HG02938 (cell line): Measurements from ENCODE around the gene GGCX.
A peak's percentile ranks its signal among the peaks of the same experiment; 100 is the strongest.
"Not testable (repeated sequence)": the region's sequence is repeated elsewhere in the genome, so short reads cannot be mapped to it uniquely, and the experiment has no call there.

Experiments used
- ATAC-seq: cut with Tn5 transposase; IDR thresholded peaks from one replicate; pipeline ENCODE4 v1.9.1; 2021; ENCODE audit warnings: mild to moderate bottlenecking, moderate library complexity; ENCODE audit not compliant: unreplicated experiment

GGCX gene

DNA sequence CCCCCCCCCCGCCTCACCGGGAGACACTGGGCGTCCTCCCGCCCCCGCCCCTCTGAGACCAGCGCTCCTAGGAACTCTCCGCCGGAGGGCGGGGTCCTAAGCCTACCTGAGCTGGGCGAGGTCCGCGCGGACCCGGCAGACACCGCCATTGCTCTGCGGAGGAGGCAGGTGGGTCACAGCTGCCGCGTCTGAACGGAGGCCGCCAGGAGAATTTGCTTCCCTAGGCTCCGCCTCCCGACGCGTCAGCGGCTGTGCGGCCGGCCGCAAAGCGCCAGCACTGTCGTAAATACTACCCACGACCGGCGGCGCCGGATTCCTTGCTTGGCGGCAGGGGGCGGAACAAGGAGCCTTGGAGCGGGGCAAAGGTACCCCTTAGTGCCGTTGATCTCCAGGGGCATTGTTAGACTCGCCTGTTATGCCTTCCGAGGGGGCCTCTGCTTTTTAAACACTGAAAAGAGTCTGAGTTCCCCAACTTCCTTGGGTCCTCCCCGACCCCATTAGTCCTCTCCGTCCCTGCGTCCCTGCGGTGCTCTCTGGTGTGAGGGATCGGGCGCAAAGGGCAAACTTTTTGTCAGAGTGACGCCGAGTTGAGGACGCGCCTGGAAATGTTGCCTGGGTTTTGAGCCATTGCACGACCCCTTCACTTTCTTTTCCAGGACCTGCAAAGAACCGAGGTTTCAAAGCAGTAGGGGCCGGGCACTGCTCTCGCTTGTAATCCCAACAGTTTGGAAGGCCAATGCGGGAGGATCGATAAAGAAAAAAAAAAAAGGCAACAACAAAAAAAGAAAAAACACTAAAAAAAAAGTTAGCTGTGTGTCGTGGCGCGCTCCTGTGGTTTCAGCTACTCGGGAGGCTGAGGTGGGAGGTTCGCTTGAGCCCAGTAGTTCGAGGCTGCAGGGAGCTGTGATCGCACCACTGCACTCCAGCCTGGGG lies at the start of gene GGCX:
TSS of gene GGCX (minus strand) at position 214 of the 933 bp plus-strand sequence. CDS start at position 149, 65 bp downstream.
- ATAC-seq = peak; percentile 89

- ATAC-seq = no peak
These were observed 46.2 kb upstream of the GGCX start for GRCh38 chr2:85607268-85608215.

DNA sequence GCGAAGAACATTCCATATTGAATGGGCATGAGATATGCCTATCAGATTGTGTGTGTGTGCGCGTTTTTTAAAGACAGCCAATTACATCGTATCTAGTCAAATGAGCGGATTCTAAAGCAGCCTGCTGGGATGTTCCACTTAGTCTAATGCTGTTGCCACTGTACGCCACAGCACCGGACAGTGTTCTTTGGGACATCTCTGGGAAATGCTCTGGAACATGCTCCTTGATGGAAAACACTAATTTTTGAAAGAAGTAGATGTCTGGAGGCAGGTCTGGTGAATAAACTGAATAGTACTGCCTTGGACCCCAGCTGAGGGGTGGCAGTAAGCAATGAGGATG lies 44.8 kb upstream of the GGCX start:
- ATAC-seq = no peak

- ATAC-seq = no peak
These were observed 44.3 kb upstream of the GGCX start for GRCh38 chr2:85605406-85606115.

DNA sequence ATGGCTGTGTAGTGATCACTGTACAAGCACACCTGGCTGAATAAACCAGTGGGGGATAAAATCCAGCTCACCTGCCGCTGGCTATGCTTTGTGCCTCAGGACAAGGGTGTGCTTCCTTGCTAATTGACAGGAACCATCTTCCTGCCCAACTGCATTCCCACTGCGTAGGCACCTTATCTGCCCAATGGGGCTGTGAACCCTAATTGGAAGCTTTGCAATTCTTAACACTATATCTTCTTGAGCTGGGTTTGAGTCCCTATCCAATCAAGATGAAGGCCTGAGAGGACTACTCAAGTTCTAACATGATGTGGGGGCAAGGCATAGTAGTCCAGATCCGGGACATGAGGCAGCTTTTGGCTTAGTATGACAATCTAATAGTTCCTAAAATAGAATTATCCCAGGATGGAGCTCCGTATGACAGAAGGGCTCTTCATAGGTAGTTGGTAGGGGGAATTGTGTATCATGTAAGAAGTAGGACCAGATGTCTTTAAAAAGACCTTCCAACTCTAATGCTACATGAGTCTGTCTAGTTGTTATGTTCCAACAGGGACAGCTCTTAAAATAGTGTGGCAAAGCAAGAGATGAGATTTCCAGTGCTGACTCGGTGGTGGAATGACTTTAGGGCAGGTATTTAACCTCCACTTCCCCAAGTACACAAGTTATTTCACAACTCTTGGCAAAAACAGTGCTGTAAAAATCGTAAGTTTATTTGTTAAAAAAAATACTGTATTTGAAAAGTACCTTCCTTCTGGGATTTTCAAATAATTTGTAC lies 43.5 kb upstream of the GGCX start:
- ATAC-seq = no peak

GRCh38 chr2:85604133-85604444 lies 42.8 kb upstream of the GGCX start:
- not testable (repeated sequence) for ATAC-seq

- peak; percentile 89 for ATAC-seq
These were observed 41.4 kb upstream of the GGCX start, which contains the start of gene TMEM150A for GRCh38 chr2:85602476-85603234. TSS of gene TMEM150A (minus strand) at chr2:85602698. CDS start at chr2:85601948, 750 bp downstream.

DNA sequence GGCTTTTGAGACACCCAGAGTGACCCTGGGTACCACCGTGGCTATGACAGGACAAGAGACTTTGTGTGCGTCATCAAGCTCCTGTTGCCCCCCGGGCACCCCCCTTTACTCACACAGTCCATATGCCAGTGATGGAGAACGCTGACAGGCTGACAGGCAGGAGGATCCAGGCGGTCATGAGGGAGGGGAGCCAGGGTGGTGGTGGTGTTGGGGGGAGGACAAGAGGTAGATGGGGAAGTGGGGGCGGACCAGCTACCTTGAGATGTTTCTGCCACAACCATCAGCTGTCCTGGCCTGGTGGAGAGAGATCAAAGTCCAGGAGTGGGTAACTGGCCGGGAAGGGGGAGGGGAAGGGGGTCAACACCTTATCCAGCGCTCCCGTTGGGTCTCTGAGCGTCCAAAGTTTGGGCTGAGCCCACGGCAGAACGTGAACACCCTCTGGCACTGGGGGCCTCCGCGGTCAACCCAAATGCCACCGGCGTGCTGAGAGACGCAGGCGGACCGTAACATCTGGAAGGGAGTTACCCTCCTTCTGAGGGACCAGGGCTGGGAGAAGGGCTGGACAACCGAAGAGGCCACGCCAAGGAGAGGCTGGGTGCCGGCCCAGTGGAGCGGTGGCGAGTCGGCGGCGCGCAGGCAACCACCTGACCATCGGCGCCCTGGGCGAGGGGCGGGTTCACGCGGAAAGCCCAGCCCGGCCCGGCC lies 40.6 kb upstream of the GGCX start:
- ATAC-seq = peak; percentile 39

DNA sequence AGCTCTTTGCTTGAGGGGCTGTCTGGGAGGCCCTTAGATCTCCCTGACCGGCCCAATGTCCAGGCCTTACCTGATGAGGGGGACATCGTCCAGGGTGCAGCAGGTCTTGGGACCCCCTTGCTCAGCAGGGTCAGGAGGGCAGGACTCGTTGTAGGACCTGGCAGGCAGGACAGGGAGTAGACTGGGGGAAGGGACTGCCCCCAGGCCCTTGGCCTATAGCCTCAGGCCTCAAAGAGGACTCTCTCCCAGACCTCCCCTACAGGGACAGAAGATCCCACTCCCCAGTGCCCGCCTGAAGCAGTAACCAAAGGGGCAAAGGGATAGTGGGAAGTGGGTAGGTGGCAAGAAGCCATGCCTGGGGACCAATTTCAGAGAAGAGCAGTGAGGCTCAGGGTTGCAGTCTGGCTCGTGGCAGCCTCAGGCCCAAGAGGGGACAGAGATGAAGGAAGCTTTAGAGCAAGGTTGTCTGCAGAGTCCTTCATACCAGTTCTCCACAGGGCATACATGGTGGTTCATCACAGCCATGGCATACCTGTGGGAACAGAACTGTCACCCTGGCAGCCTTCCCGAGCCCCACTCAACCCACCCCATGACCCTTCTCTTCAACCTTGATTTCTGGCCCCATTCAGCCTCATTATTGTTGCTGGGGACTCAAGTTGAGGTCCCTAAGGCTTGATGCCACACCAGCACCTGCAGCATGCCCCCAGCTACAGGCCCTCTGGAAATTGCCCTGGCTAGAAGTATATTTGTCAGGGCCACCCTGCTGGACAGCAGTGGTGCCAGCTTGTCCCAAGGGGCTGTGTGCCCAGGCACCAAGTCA lies 39.9 kb upstream of the GGCX start:
- ATAC-seq = no peak

GRCh38 chr2:85600235-85600575 lies 38.9 kb upstream of the GGCX start:
- ATAC-seq = no peak

GRCh38 chr2:85599468-85600234 lies 38.4 kb upstream of the GGCX start:
- ATAC-seq = no peak

GRCh38 chr2:85598594-85599340 lies 37.5 kb upstream of the GGCX start:
- ATAC-seq = no peak

GRCh38 chr2:85597241-85597640 lies 35.9 kb upstream of the GGCX start:
- no peak for ATAC-seq

DNA sequence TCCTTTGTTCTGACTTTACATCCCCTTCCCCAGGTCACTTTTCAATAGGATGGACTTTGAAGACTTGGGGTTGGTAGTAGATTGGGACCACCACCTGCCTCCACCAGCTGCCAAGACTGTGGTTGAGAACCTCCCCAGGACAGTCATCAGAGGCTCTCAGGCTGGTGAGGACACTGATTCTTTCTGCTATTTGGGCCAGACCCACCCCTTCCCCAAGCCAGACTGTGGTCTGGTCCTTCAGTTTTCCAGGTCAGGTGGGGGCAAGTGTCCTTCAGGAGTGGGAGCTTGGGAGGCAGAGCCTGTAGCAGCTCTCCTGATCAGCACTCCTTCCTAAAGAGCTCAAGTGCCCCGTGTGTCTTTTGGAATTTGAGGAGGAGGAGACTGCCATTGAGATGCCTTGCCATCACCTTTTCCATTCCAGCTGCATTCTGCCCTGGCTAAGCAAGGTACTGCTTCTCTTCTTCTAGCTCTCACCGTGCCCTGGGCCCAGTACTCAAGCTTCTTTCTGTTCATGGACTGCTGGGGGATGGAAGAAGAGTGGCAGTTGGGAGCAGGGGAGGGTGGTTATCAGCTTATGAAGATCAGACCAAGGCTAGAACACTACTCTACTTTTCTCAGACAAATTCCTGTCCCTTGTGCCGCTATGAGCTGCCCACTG lies 35.3 kb upstream of the GGCX start:
- ATAC-seq = no peak

GRCh38 chr2:85596026-85596333 lies 34.7 kb upstream of the GGCX start:
- no peak for ATAC-seq

DNA sequence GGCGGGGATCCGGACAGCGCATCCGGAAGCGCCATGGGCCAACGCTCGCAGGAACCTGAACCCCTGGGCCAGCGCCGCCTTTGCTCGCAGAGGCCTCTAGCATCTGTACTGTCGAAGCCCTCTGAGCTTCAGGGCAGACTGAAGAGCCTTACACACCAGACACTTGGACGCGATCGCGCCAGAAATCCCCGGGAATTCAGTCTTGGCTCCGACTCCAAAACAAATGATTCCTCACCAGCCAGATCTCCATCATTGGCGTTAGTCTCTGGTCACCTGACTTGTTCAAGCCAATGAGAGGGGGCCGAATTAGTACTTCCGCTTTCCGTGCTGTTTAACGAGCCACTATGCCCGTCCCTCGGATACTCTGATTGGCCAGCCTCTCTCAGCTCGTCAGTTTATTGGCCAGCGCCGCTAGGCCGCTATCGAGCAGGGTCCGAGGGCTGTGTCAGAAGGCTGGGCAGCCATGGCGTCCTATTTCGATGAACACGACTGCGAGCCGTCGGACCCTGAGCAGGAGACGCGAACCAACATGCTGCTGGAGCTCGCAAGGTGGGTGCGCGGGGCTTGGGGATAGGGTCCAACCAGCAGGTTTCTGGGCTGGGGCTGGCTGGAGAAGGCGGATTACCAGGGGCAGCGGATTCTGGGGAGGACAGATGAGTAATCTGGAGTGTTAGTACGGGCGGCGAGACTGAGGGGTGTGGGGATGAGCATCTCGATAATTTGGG lies 34.2 kb upstream of the GGCX start, which contains the start of gene RNF181:
TSS of gene RNF181 (plus strand) at position 445 of the 725 bp plus-strand sequence. CDS start at position 464, 19 bp downstream.
- peak; percentile 99 for ATAC-seq
